HEK293T (cell line): Measurements from ENCODE around the gene C6orf89.

Source experiments
- CTCF ChIA-PET: fragments of 350-600 bp; formaldehyde crosslinking; extraction: SDS; loops from one replicate; lab custom pipeline; 2021; ENCODE audit warnings: antibody characterized with exemption, inconsistent platforms; lab: Yijun Ruan, JAX
- POLR2A ChIA-PET: fragments of 350-600 bp; formaldehyde crosslinking; extraction: SDS; loops from one replicate; lab custom pipeline; 2020; ENCODE audit warnings: antibody characterized with exemption, inconsistent platforms; lab: Yijun Ruan, JAX
- DNase-seq: peaks from one replicate; pipeline ENCODE4 v3.0.0; 2012; ENCODE audit warnings: mixed read lengths; ENCODE audit errors: extremely low spot score
- ARNT ChIP-seq: fragments of 450-650 bp; IDR thresholded peaks from 2 replicates; pipeline ENCODE4 v1.6.1; 2017; ENCODE audit warnings: mild to moderate bottlenecking
- BHLHE40 ChIP-seq: fragments of 450-650 bp; IDR thresholded peaks from 2 replicates; pipeline ENCODE4 v1.6.1; 2016; ENCODE audit warnings: mild to moderate bottlenecking, moderate library complexity, borderline replicate concordance
- CTBP1 ChIP-seq: fragments of 450-650 bp; IDR thresholded peaks from 2 replicates; pipeline ENCODE4 v1.6.1; 2016; ENCODE audit warnings: borderline replicate concordance
- ELF4 ChIP-seq: fragments of 450-650 bp; IDR thresholded peaks from 2 replicates; pipeline ENCODE4 v1.6.1; 2017; ENCODE audit warnings: antibody characterized with exemption
- FOXA1 ChIP-seq: fragments of 450-650 bp; IDR thresholded peaks from 2 replicates; pipeline ENCODE4 v1.6.1; 2016; ENCODE audit warnings: mild to moderate bottlenecking
- FOXK2 ChIP-seq: fragments of 450-650 bp; IDR thresholded peaks from 2 replicates; pipeline ENCODE4 v1.6.1; 2016; ENCODE audit warnings: mild to moderate bottlenecking
- FOXM1 ChIP-seq: fragments of 450-650 bp; IDR thresholded peaks from 2 replicates; pipeline ENCODE4 v1.6.1; 2017; ENCODE audit warnings: mild to moderate bottlenecking, borderline replicate concordance
- HDGF ChIP-seq: fragments of 450-650 bp; IDR thresholded peaks from 2 replicates; pipeline ENCODE4 v1.6.1; 2017; ENCODE audit warnings: antibody characterized with exemption, borderline replicate concordance
- L3MBTL2 ChIP-seq: fragments of 450-650 bp; conservative IDR thresholded peaks from 2 replicates; pipeline ENCODE4 v1.6.1; 2016; ENCODE audit warnings: mild to moderate bottlenecking
- LEF1 ChIP-seq: fragments of 450-650 bp; IDR thresholded peaks from 2 replicates; pipeline ENCODE4 v1.6.1; 2017; ENCODE audit warnings: mild to moderate bottlenecking, borderline replicate concordance
- NFRKB ChIP-seq: fragments of 450-650 bp; IDR thresholded peaks from 2 replicates; pipeline ENCODE4 v1.6.1; 2016; ENCODE audit warnings: mild to moderate bottlenecking, moderate library complexity
- PKNOX1 ChIP-seq: fragments of 450-650 bp; IDR thresholded peaks from 2 replicates; pipeline ENCODE4 v1.6.1; 2016
- SP1 ChIP-seq: fragments of 450-650 bp; IDR thresholded peaks from 2 replicates; pipeline ENCODE4 v1.6.1; 2017
- SUZ12 ChIP-seq: fragments of 450-650 bp; IDR thresholded peaks from 2 replicates; pipeline ENCODE4 v1.6.1; 2016; ENCODE audit warnings: mild to moderate bottlenecking
- TARDBP ChIP-seq: fragments of 450-650 bp; IDR thresholded peaks from 2 replicates; pipeline ENCODE4 v1.6.1; 2016
- ZNF384 ChIP-seq: fragments of 450-650 bp; IDR thresholded peaks from 2 replicates; pipeline ENCODE4 v1.6.1; 2016

Gene C6orf89

GRCh38 chr6:36954262-36954931 lies 68.6 kb downstream of the C6orf89 start, which contains the start of gene PI16:
PI16 (plus strand) TSS chr6:36954738; CDS start chr6:36954761, 23 bp downstream.
- no peak for DNase-seq
- ChIA-PET POLR2A (interaction anchor here (1.4 to 2.0 kb wide), 2 partner anchors 9 to 12 kb away, joined by 3 to 5 read pairs; no protein-coding TSS in a partner anchor), CTCF (no interaction called here)
- TF ChIP-seq TARDBP (no peak), SUZ12 (no peak), CTBP1 (no peak), ARNT (no peak), LEF1 (no peak), PKNOX1 (no peak), L3MBTL2 (no peak), FOXM1 (no peak), SP1 (no peak)

GRCh38 chr6:36955136-36955535 lies 69.4 kb downstream of the C6orf89 start:
- CTCF ChIA-PET: no interaction called here
- DNase-seq: no peak
- TF ChIP-seq LEF1: no peak
- POLR2A ChIA-PET: interaction anchor here (2.0 kb wide), 1 partner anchor 11 kb away, joined by 5 read pairs; no protein-coding TSS in a partner anchor

GRCh38 chr6:36955671-36956445 lies 70.1 kb downstream of the C6orf89 start:
- POLR2A ChIA-PET: interaction anchor here (2.0 kb wide), 1 partner anchor 11 kb away, joined by 5 read pairs; no protein-coding TSS in a partner anchor
- TF ChIP-seq FOXA1: no peak
- no peak for TF ChIP-seq ARNT
- no peak for TF ChIP-seq PKNOX1
- TF ChIP-seq ZNF384: no peak
- TF ChIP-seq NFRKB: no peak
- no peak for TF ChIP-seq L3MBTL2
- TF ChIP-seq HDGF: no peak
- no peak for TF ChIP-seq TARDBP
- TF ChIP-seq LEF1: no peak
- no peak for TF ChIP-seq SUZ12
- DNase-seq: no peak
- CTCF ChIA-PET: interaction anchor here (0.6 kb wide), 1 partner anchor 10 kb away, joined by 3 read pairs; no protein-coding TSS in a partner anchor

GRCh38 chr6:36956446-36956820 lies 70.7 kb downstream of the C6orf89 start:
- POLR2A ChIA-PET: interaction anchor here (2.0 kb wide), 1 partner anchor 10 kb away, joined by 5 read pairs; no protein-coding TSS in a partner anchor

GRCh38 chr6:36957773-36958271 lies 72.1 kb downstream of the C6orf89 start:
- DNase-seq: no peak
- TF ChIP-seq HDGF: no peak
- no peak for TF ChIP-seq ELF4
- TF ChIP-seq TARDBP: no peak
- TF ChIP-seq FOXM1: no peak
- TF ChIP-seq ARNT: no peak
- TF ChIP-seq ZNF384: no peak
- TF ChIP-seq CTBP1: no peak
- no peak for TF ChIP-seq NFRKB
- no peak for TF ChIP-seq PKNOX1
- no peak for TF ChIP-seq FOXA1
- ChIA-PET CTCF (no interaction called here), POLR2A (no interaction called here)

More at GRCh38 chr6:36956446-36956820, 70.7 kb downstream of the C6orf89 start:
- CTCF ChIA-PET: interaction anchor here (0.6 kb wide), 1 partner anchor 9 kb away, joined by 3 read pairs; no protein-coding TSS in a partner anchor
- no peak for TF ChIP-seq PKNOX1
- TF ChIP-seq FOXK2: no peak
- no peak for TF ChIP-seq L3MBTL2
- TF ChIP-seq SUZ12: no peak
- TF ChIP-seq BHLHE40: no peak
- no peak for TF ChIP-seq ELF4
- TF ChIP-seq FOXM1: no peak
- no peak for TF ChIP-seq CTBP1
- TF ChIP-seq HDGF: no peak
- TF ChIP-seq LEF1: no peak
- no peak for DNase-seq
